Adrenal gland (tissue), 12 donors: ENCODE data around the gene RRP15. TPM values are rescaled to one million over a fixed set of nuclear protein-coding genes. Genes with fewer than 3 reads are reported as not detected.

ENCODE experiments used
- DNase-seq, 7 donors: peaks; one replicate each; pipeline ENCODE4 v3.0.0-alpha.2; 2019 to 2020
- H3K27ac ChIP-seq, 5 donors: fragments of 200-600 bp; sonication (generic) in 4 of 5; 1 replicate in 3 of 5; 2 replicates in 2 of 5; pipeline versions ENCODE4 v1.5.1 to v1.8.0; 2016 to 2020; ENCODE audit warnings: mild to moderate bottlenecking in 1 of 5
- H3K27me3 ChIP-seq: fragments of 200-600 bp; 2 replicates; pipeline ENCODE4 v1.8.0; 2021
- H3K36me3 ChIP-seq, 2 donors: fragments of 200-600 bp; replicated peaks in 1 of 2; 1 replicate in 1 of 2; 2 replicates in 1 of 2; pipeline versions ENCODE4 v1.5.1 to v1.8.0; 2018 to 2022
- H3K4me1 ChIP-seq, 2 donors: fragments of 200-600 bp; replicated peaks in 1 of 2; 1 replicate in 1 of 2; 2 replicates in 1 of 2; pipeline versions ENCODE4 v1.5.1 to v1.8.0; 2018 to 2021
- H3K4me3 ChIP-seq, 4 donors: fragments of 200-600 bp; sonication (generic) in 3 of 4; one replicate each; pipeline ENCODE4 v1.5.1; 2016 to 2018
- H3K9me3 ChIP-seq, 3 donors: fragments of 200-600 bp; sonication (generic) in 1 of 3; replicated peaks in 1 of 3; 1 replicate in 2 of 3; 2 replicates in 1 of 3; pipeline versions ENCODE4 v1.5.1 to v1.8.0; 2016 to 2021
- POLR2A ChIP-seq, 2 donors: fragments of 450-650 bp; IDR thresholded peaks; one replicate each; pipeline ENCODE4 v1.6.1; 2017; ENCODE audit warnings: antibody characterized with exemption in 2 of 2, mild to moderate bottlenecking in 2 of 2, moderate library complexity in 1 of 2
- WGBS, 4 donors: extraction: QIAGEN DNeasy Blood & Tissue Kit in 2 of 4; methylation state at CpG; one replicate each; pipeline versions ENCODE4 v1.1.5 to v1.1.7; 2013 to 2017; 5-methylcytosine and 5-hydroxymethylcytosine counted together
- intact Hi-C, 2 donors: fragments of 100-400 bp; cut with DNase I; formaldehyde crosslinking; loops; one replicate each; pipeline versions ENCODE4 v1.14.1 to v1.15.0; 2022 to 2023
- polyA plus RNA-seq, 3 donors: library from polyadenylated mRNA; stranded (reverse); fragments of 200-250 nt in 2 of 3; fragments of 350-450 nt in 1 of 3; fragmentation: Illumina TruSeq in 1 of 3; extraction: RNeasy Lipid Tissue Mini Kit (QIAGEN cat#74804) in 1 of 3; gene quantifications; one replicate each; pipeline ENCODE4 v1.2.3, GENCODE V29; 2013 to 2014
- total RNA-seq, 9 donors: library from RNA; depleted of rRNA in 4 of 9; stranded (reverse); fragments of >200 nt in 4 of 9; fragments of 120-200 nt in 1 of 9; fragmentation: NEBNext Ultra II Directional in 1 of 9; extraction: Animal tissue kit (Norgen Biotek cat#: 25700) in 1 of 9; gene quantifications; one replicate each; pipeline versions ENCODE4 v1.1.0 to v1.2.4, GENCODE V29; 2013 to 2023
- TF ChIP-seq, protein P1 (sequence below), 6 experiments: fragments of 450-650 bp in 4 of 6; fragments of 200-600 bp in 2 of 6; sonication (generic) in 1 of 6; IDR thresholded peaks; 1 replicate in 5 of 6; 2 replicates in 1 of 6; pipeline versions ENCODE4 v1.5.1 to v1.8.0; 2016 to 2021; ENCODE audit warnings: antibody characterized with exemption in 6 of 6, mild to moderate bottlenecking in 2 of 6, moderate library complexity in 1 of 6
- donor health status: healthy with polysubstance abuse.
- donor health status: Bipolar disorder and iron deficiency.
- donor health status: DM: yes; HTN: yes; CAD: no.
- donor health status: DM: no; HTN: no; CAD: no.
- donor health status: DM: no; HTN: no; CAD: no.
- donor health status: DM: yes; HTN: yes; CAD: no.

RRP15 gene
- total and polyA plus RNA-seq, 12 donors = 1.3 to 24.0 (median 11.1) TPM

DNA sequence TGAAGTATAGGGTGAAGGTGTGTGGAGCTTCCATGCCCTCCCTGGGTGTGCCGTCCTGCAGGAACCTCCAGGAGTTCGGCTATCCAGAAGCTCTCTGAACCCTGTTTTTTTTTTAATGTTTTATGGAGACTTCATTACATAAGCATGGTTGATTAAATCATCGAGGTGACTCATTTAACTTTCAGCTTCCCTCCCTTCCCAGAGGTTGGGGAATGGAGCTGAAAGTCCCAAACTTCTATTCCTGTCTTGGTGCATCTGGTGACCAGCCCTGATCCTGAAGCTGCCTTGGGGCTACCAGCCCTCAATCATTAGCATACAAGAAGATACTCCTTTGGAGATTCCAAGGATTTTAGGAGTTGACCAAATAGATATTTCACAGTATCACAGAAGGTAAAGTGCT is 9.5 kb downstream of the RRP15 start:
- DNase-seq = no peak
- TF ChIP-seq, protein P1, sequence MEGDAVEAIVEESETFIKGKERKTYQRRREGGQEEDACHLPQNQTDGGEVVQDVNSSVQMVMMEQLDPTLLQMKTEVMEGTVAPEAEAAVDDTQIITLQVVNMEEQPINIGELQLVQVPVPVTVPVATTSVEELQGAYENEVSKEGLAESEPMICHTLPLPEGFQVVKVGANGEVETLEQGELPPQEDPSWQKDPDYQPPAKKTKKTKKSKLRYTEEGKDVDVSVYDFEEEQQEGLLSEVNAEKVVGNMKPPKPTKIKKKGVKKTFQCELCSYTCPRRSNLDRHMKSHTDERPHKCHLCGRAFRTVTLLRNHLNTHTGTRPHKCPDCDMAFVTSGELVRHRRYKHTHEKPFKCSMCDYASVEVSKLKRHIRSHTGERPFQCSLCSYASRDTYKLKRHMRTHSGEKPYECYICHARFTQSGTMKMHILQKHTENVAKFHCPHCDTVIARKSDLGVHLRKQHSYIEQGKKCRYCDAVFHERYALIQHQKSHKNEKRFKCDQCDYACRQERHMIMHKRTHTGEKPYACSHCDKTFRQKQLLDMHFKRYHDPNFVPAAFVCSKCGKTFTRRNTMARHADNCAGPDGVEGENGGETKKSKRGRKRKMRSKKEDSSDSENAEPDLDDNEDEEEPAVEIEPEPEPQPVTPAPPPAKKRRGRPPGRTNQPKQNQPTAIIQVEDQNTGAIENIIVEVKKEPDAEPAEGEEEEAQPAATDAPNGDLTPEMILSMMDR (IDR thresholded peaks at IDR 0.05) = no peak
- no peak for TF ChIP-seq POLR2A (IDR thresholded peaks at IDR 0.05)
- Histone ChIP-seq H3K9me3 (no peaks in the 10 kb centered on the region), H3K36me3 (no peaks in the 10 kb centered on the region), H3K4me3 (no peak overlapping the region), H3K27me3 (no peaks in the 10 kb centered on the region), H3K4me1 (peaks cover 0 to 5% of the 10 kb centered on the region in 2 donors), H3K27ac (no peak overlapping the region)
- intact Hi-C loops = no loop called here
- 70 to 93% (median 79%) methylated on average over 3 of the region's 3 CpGs for WGBS, 4 donors

GRCh38 chr1:218296162-218296561 is 11.1 kb downstream of the RRP15 start:
- no peak overlapping the region for H3K4me3 ChIP-seq
- intact Hi-C loops = no loop called here
- no peak overlapping the region for H3K27ac ChIP-seq
- H3K4me1 ChIP-seq = peaks cover 0 to 8% of the 10 kb centered on the region in 2 donors
- H3K9me3 ChIP-seq = no peaks in the 10 kb centered on the region
- DNase-seq = no peak
- TF ChIP-seq, protein P1 (IDR thresholded peaks at IDR 0.05) = no peak
- no peak for TF ChIP-seq POLR2A (IDR thresholded peaks at IDR 0.05)
- WGBS, 4 donors = 96 to 97% (median 96%) methylated on average over 2 of the region's 2 CpGs
- no peaks in the 10 kb centered on the region for H3K36me3 ChIP-seq
- no peaks in the 10 kb centered on the region for H3K27me3 ChIP-seq

- Histone ChIP-seq H3K9me3 (no peaks in the 10 kb centered on the region), H3K4me1 (peaks cover 0 to 8% of the 10 kb centered on the region in 2 donors), H3K4me3 (no peak overlapping the region), H3K36me3 (no peaks in the 10 kb centered on the region), H3K27ac (no peak overlapping the region), H3K27me3 (no peaks in the 10 kb centered on the region)
- TF ChIP-seq, protein P1 (IDR thresholded peaks at IDR 0.05) = no peak
- TF ChIP-seq POLR2A (IDR thresholded peaks at IDR 0.05) = no peak
- DNase-seq = no peak
- 73 to 85% (median 81%) methylated on average over 2 of the region's 2 CpGs for WGBS, 4 donors
- intact Hi-C loops = no loop called here
These were observed 12.4 kb downstream of the RRP15 start for GRCh38 chr1:218297461-218297860.

DNA sequence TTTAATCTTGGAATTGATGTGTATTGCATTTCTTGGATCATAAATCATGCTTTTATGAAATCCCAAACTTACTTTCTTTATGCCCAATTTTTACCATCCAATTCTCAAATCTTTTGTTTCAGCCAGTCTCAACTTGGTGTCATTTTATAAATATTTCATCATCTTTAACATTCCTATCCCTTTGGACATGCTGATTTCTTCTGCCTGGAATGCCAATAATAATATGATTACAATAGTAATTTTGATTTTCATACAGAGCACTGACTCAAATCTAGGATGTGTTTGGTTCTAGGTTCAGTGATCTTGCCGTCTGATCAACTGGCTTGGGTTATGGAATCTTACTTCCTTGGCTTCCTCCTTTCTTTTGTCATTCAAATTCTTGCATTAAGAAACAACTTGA is 12.8 kb downstream of the RRP15 start:
- Histone ChIP-seq H3K4me1 (peaks cover 0 to 8% of the 10 kb centered on the region in 2 donors), H3K27ac (no peak overlapping the region), H3K36me3 (no peaks in the 10 kb centered on the region), H3K27me3 (no peaks in the 10 kb centered on the region), H3K4me3 (no peak overlapping the region), H3K9me3 (no peaks in the 10 kb centered on the region)
- DNase-seq = no peak
- intact Hi-C loops = no loop called here
- no peak for TF ChIP-seq POLR2A (IDR thresholded peaks at IDR 0.05)
- TF ChIP-seq, protein P1 (IDR thresholded peaks at IDR 0.05) = no peak
- WGBS, 4 donors = 82 to 95% (median 92%) methylated on average over 1 of the region's 1 CpG
